GM21737 (cell line): Measurements from ENCODE around the gene RABGAP1L.
"Not testable (repeated sequence)": the region's sequence is repeated elsewhere in the genome, so short reads cannot be mapped to it uniquely, and the experiment has no call there.

Experiments
- ATAC-seq: cut with Tn5 transposase; IDR thresholded peaks from one replicate; pipeline ENCODE4 v1.9.1; 2021; ENCODE audit warnings: mild to moderate bottlenecking, moderate library complexity; ENCODE audit not compliant: unreplicated experiment

The RABGAP1L gene

GRCh38 chr1:174286042-174286441 is 126.7 kb downstream of the RABGAP1L start:
- ATAC-seq = no peak

- ATAC-seq = no peak
These were observed 130.5 kb downstream of the RABGAP1L start for GRCh38 chr1:174289644-174290310.

GRCh38 chr1:174291059-174291458 is 131.7 kb downstream of the RABGAP1L start:
- ATAC-seq = no peak

- ATAC-seq = no peak
These were observed 137.0 kb downstream of the RABGAP1L start for GRCh38 chr1:174296309-174296708.

- no peak for ATAC-seq
These were observed 138.0 kb downstream of the RABGAP1L start for GRCh38 chr1:174297351-174297750.

- ATAC-seq = no peak
These were observed 142.2 kb downstream of the RABGAP1L start for GRCh38 chr1:174301295-174302077.

GRCh38 chr1:174308604-174309003 is 149.3 kb downstream of the RABGAP1L start:
- no peak for ATAC-seq

GRCh38 chr1:174309490-174309889 is 150.2 kb downstream of the RABGAP1L start:
- ATAC-seq = no peak

- no peak for ATAC-seq
These were observed 155.1 kb downstream of the RABGAP1L start for GRCh38 chr1:174314433-174314832.

GRCh38 chr1:174315239-174315638 is 155.9 kb downstream of the RABGAP1L start:
- ATAC-seq = no peak

- ATAC-seq = not testable (repeated sequence)
These were observed 161.6 kb downstream of the RABGAP1L start for GRCh38 chr1:174320897-174321296.

- no peak for ATAC-seq
These were observed 163.0 kb downstream of the RABGAP1L start for GRCh38 chr1:174322202-174322862.

- ATAC-seq = no peak
These were observed 165.2 kb downstream of the RABGAP1L start for GRCh38 chr1:174324493-174324892.

- ATAC-seq = no peak
These were observed 165.6 kb downstream of the RABGAP1L start for GRCh38 chr1:174324939-174325338.

GRCh38 chr1:174326278-174326677 is 167.0 kb downstream of the RABGAP1L start:
- ATAC-seq = no peak

- ATAC-seq = no peak
These were observed 174.1 kb downstream of the RABGAP1L start for GRCh38 chr1:174333437-174333836.

GRCh38 chr1:174337000-174337681 is 177.8 kb downstream of the RABGAP1L start:
- no peak for ATAC-seq

- not testable (repeated sequence) for ATAC-seq
These were observed 181.1 kb downstream of the RABGAP1L start for GRCh38 chr1:174340404-174340803.

GRCh38 chr1:174344162-174344561 is 184.8 kb downstream of the RABGAP1L start:
- no peak for ATAC-seq

GRCh38 chr1:174352117-174352516 is 192.8 kb downstream of the RABGAP1L start:
- ATAC-seq = no peak
